Inferior parietal cortex (tissue), 1 donor: ENCODE results near the gene DMRTB1.

Experiments used
- DNase-seq: peaks from one replicate; pipeline ENCODE4 v3.0.0-alpha.2; 2016; ENCODE audit errors: extremely low spot score

The DMRTB1 gene

GRCh38 chr1:53435151-53435550 lies 24.0 kb upstream of the DMRTB1 start:
- DNase-seq, result no peak

- no peak for DNase-seq
Observed at GRCh38 chr1:53438427-53439336, 20.5 kb upstream of the DMRTB1 start.

- DNase-seq, result no peak
Observed at GRCh38 chr1:53439337-53440207, 19.6 kb upstream of the DMRTB1 start.

- DNase-seq, result no peak
Observed at GRCh38 chr1:53440633-53441032, 18.6 kb upstream of the DMRTB1 start.

- no peak for DNase-seq
Observed at GRCh38 chr1:53442299-53442698, 16.9 kb upstream of the DMRTB1 start.

- no peak for DNase-seq
Observed at GRCh38 chr1:53446051-53446450, 13.1 kb upstream of the DMRTB1 start.

GRCh38 chr1:53447413-53447812 lies 11.8 kb upstream of the DMRTB1 start:
- DNase-seq, result no peak

GRCh38 chr1:53448241-53448841 lies 10.9 kb upstream of the DMRTB1 start:
- no peak for DNase-seq

GRCh38 chr1:53449021-53449420 lies 10.2 kb upstream of the DMRTB1 start:
- no peak for DNase-seq

GRCh38 chr1:53449693-53450092 lies 9.5 kb upstream of the DMRTB1 start:
- DNase-seq, result no peak

GRCh38 chr1:53450225-53450624 lies 9.0 kb upstream of the DMRTB1 start:
- DNase-seq, result no peak

- DNase-seq, result no peak
Observed at GRCh38 chr1:53454019-53454418, 5.2 kb upstream of the DMRTB1 start.

- DNase-seq, result no peak
Observed at GRCh38 chr1:53455364-53455991, 3.7 kb upstream of the DMRTB1 start.

- no peak for DNase-seq
Observed at GRCh38 chr1:53458634-53459033, 565 bp upstream of the DMRTB1 start.

- no peak for DNase-seq
Observed at GRCh38 chr1:53460211-53460634, 1.0 kb downstream of the DMRTB1 start.

GRCh38 chr1:53460666-53461322 lies 1.6 kb downstream of the DMRTB1 start:
- DNase-seq, result no peak

- DNase-seq, result no peak
Observed at GRCh38 chr1:53461323-53462044, 2.3 kb downstream of the DMRTB1 start.

GRCh38 chr1:53462193-53462592 lies 3.0 kb downstream of the DMRTB1 start:
- no peak for DNase-seq

GRCh38 chr1:53462769-53463501 lies 3.7 kb downstream of the DMRTB1 start:
- DNase-seq, result no peak
